C4-2B (cell line): ENCODE data around the gene NLRX1.
"Not testable (repeated sequence)": the region's sequence is repeated elsewhere in the genome, so short reads cannot be mapped to it uniquely, and the experiment has no call there.

Source experiments
- H3K27ac ChIP-seq: fragments of 450-650 bp; 2 replicates; pipeline ENCODE4 v1.5.1; 2017
- CTCF ChIP-seq: fragments of 450-650 bp; conservative IDR thresholded peaks from 2 replicates; pipeline ENCODE4 v1.5.1; 2017; ENCODE audit warnings: mild to moderate bottlenecking
- ZFX ChIP-seq: fragments of 450-650 bp; IDR thresholded peaks from 2 replicates; pipeline ENCODE4 v1.6.1; 2017

Gene NLRX1

GRCh38 chr11:119179983-119180382 lies 11.5 kb downstream of the NLRX1 start:
- TF ChIP-seq ZFX: no peak
- TF ChIP-seq CTCF: no peak
- H3K27ac ChIP-seq: no peak overlapping the region

- no peak for TF ChIP-seq ZFX
- TF ChIP-seq CTCF: no peak
- H3K27ac ChIP-seq: no peak overlapping the region
Measured at GRCh38 chr11:119180729-119181676, 12.5 kb downstream of the NLRX1 start.

- H3K27ac ChIP-seq: no peak overlapping the region
- no peak for TF ChIP-seq CTCF
- no peak for TF ChIP-seq ZFX
Measured at GRCh38 chr11:119181677-119182412, 13.3 kb downstream of the NLRX1 start.

GRCh38 chr11:119184399-119184798 lies 15.9 kb downstream of the NLRX1 start:
- H3K27ac ChIP-seq: not testable (repeated sequence)

GRCh38 chr11:119185981-119186634 lies 17.6 kb downstream of the NLRX1 start:
- no peak for TF ChIP-seq ZFX
- no peak for TF ChIP-seq CTCF

GRCh38 chr11:119187123-119187892 lies 18.8 kb downstream of the NLRX1 start:
- TF ChIP-seq CTCF: no peak
- no peak for TF ChIP-seq ZFX
- no peak overlapping the region for H3K27ac ChIP-seq

More at GRCh38 chr11:119185981-119186634, 17.6 kb downstream of the NLRX1 start:
- no peak overlapping the region for H3K27ac ChIP-seq

- no peak for TF ChIP-seq ZFX
- TF ChIP-seq CTCF: no peak
- no peak overlapping the region for H3K27ac ChIP-seq
Measured at GRCh38 chr11:119188067-119188466, 19.5 kb downstream of the NLRX1 start.
